Measurements from ENCODE around the gene S1PR4. TPM values are rescaled to one million over a fixed set of nuclear protein-coding genes. Genes with fewer than 3 reads are reported as not detected.

The S1PR4 gene
- total and polyA plus RNA-seq, 2 of the 13 experiments (the other 11 are each of a cell fraction or from before 2014, with no cell fraction given), result 0.07 to 0.09 TPM

- DNase-seq (ENCODE audit: low spot score) (no peak), FAIRE-seq (no peak), ATAC-seq (no peak)
- ChIA-PET CTCF (ENCODE audit: low intra/inter-chr PET ratio, low total read pairs) (no interaction called here), POLR2A (no interaction called here)
- no peaks in the 10 kb centered on the region for H4K20me1 ChIP-seq (ENCODE audit: insufficient read depth, low read length)
- BruUV-seq (replicated peaks), result no TSS peak
- H3K4me1 ChIP-seq (ENCODE audit: insufficient read depth, low read length), result no peaks in the 10 kb centered on the region
- no peak overlapping the region for H3K9ac ChIP-seq (ENCODE audit: insufficient read depth, low read depth, low read length)
- H2AFZ ChIP-seq (ENCODE audit: low read length), result no peak overlapping the region
- 65% methylated on average over 6 of the region's 6 CpGs for WGBS (ENCODE audit: low lambda C conversion rate)
- no peaks in the 10 kb centered on the region for H3K79me2 ChIP-seq (ENCODE audit: insufficient read depth, low read length)
- in situ Hi-C loops (cut with HindIII; ENCODE audit: extremely low pct_ligation_motif_present, low pct_unique_long_range_greater_than_20kb) (no loop called here), intact Hi-C loops (cut with micrococcal nuclease; ENCODE audit: unreplicated experiment) (no loop called here)
- no peaks in the 10 kb centered on the region for H3K36me3 ChIP-seq (replicated peaks in 1 of 2; ENCODE audit: control insufficient read depth in 1 of 2, insufficient read depth in 2 of 2, low read length in 2 of 2)
- no peak overlapping the region for H3K4me3 ChIP-seq (replicated peaks in 1 of 3; ENCODE audit: insufficient read depth in 1 of 3, low read depth in 2 of 3, low read length in 3 of 3)
- H3K27ac ChIP-seq (ENCODE audit: extremely low read length, insufficient read depth, low read length), result no peak overlapping the region
- TF ChIP-seq NFYB (CRISPR knock-in tag; IDR thresholded peaks at IDR 0.05) (no peak), MAFK (conservative IDR thresholded peaks at IDR 0.05 in 1 of 2, IDR thresholded peaks at IDR 0.05 in 1 of 2; ENCODE audit: low read length in 2 of 2) (peak in 1 of 2 experiments; percentile 25; a peak in 2 of 4 replicates)
- H3K27me3 ChIP-seq (ENCODE audit: control insufficient read depth in 1 of 2, insufficient read depth in 2 of 2, low read length in 2 of 2), result peaks cover 0 to 1% of the 10 kb centered on the region in 2 experiments; a peak in 3 of 5 replicates
- H3K9me3 ChIP-seq (ENCODE audit: low read length), result no peaks in the 10 kb centered on the region
- no peak overlapping the region for H3K4me2 ChIP-seq (ENCODE audit: low read depth, low read length)
These were observed 36.3 kb upstream of the S1PR4 start for GRCh38 chr19:3142292-3142670.

GRCh38 chr19:3142781-3143337 lies 35.7 kb upstream of the S1PR4 start:
- Histone ChIP-seq H3K27ac (ENCODE audit: extremely low read length, insufficient read depth, low read length) (no peak overlapping the region), H3K4me3 (replicated peaks in 1 of 3; ENCODE audit: insufficient read depth in 1 of 3, low read depth in 2 of 3, low read length in 3 of 3) (no peak overlapping the region), H3K27me3 (ENCODE audit: control insufficient read depth in 1 of 2, insufficient read depth in 2 of 2, low read length in 2 of 2) (peaks cover 0 to 1% of the 10 kb centered on the region in 2 experiments; a peak in 3 of 5 replicates), H3K79me2 (ENCODE audit: insufficient read depth, low read length) (no peaks in the 10 kb centered on the region), H3K9ac (ENCODE audit: insufficient read depth, low read depth, low read length) (no peak overlapping the region), H3K4me2 (ENCODE audit: low read depth, low read length) (no peak overlapping the region), H3K36me3 (replicated peaks in 1 of 2; ENCODE audit: control insufficient read depth in 1 of 2, insufficient read depth in 2 of 2, low read length in 2 of 2) (no peaks in the 10 kb centered on the region), H3K4me1 (ENCODE audit: insufficient read depth, low read length) (no peaks in the 10 kb centered on the region), H2AFZ (ENCODE audit: low read length) (no peak overlapping the region), H4K20me1 (ENCODE audit: insufficient read depth, low read length) (no peaks in the 10 kb centered on the region), H3K9me3 (ENCODE audit: low read length) (no peaks in the 10 kb centered on the region)
- TF ChIP-seq ZNF768 (CRISPR knock-in tag; IDR thresholded peaks at IDR 0.05) (peak; percentile 70), ZNF335 (CRISPR knock-in tag; IDR thresholded peaks at IDR 0.05) (no peak)
- FAIRE-seq (no peak), ATAC-seq (no peak), DNase-seq (ENCODE audit: low spot score) (no peak)
- in situ Hi-C loops (cut with HindIII; ENCODE audit: extremely low pct_ligation_motif_present, low pct_unique_long_range_greater_than_20kb) (no loop called here), intact Hi-C loops (cut with micrococcal nuclease; ENCODE audit: unreplicated experiment) (no loop called here)
- ChIA-PET CTCF (ENCODE audit: low intra/inter-chr PET ratio, low total read pairs) (no interaction called here), POLR2A (no interaction called here)
- WGBS (ENCODE audit: low lambda C conversion rate), result 43% methylated on average over 10 of the region's 11 CpGs
- no TSS peak for BruUV-seq (replicated peaks)

All from HepG2 (cell line).